Measurements from ENCODE around the gene MYBBP1A. TPM values are rescaled to one million over a fixed set of nuclear protein-coding genes. Genes with fewer than 3 reads are reported as not detected.

The MYBBP1A gene
- total and polyA plus RNA-seq, 2 of the 13 experiments (the other 11 are each of a cell fraction or from before 2014, with no cell fraction given): 18.6 to 54.8 TPM

DNA sequence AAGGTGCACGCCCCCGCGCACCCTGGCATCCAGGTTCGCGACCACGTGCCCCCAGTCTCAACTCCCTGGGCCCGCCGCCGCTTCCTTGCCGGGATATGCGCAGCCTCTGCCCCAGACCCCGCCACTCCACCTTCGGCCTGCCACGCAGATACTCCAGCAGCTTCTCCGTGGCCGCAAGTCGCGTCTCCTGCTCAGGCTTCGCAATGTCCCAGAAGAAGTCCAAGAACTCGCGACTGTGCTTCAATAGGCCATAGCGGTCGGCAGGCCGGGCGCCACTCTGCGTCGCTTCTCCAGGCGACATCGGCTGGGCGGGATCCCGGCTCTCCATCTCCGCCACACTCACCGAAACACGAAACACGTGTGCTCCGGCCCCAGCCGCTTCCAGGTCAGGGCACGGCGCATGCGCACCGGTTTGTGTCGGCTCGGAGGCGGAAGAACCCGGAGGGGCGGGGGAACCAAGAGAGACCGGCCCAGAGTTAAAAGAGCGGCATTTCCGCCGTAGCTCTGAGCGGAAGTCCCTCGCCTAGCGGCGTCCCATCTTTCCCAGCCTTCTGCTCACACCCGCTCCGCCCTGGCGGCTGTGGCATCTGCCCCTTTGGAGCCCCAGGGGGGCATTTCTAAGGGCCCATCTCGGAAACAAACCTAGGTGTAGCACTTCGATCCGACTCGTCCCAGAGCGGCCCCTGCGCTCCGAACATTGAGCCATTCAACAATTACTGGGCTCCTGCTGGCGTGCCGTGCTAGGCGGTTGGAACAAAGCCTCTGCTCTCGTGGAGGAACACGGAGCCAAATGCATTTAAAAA lies at the start of gene MYBBP1A (continued):
- TF ChIP-seq AHR (CRISPR knock-in tag; IDR thresholded peaks at IDR 0.05) (0 out of 2 replicates have a peak, but pooled peaks have one; percentile 18), KDM6A (CRISPR knock-in tag; IDR thresholded peaks at IDR 0.05; ENCODE audit: low read depth) (no peak), ZNF121 (CRISPR knock-in tag; IDR thresholded peaks at IDR 0.05) (no peak), ZBTB7A (CRISPR knock-in tag; IDR thresholded peaks at IDR 0.05) (no peak), RFXANK (CRISPR knock-in tag; IDR thresholded peaks at IDR 0.05) (no peak), ZNF549 (CRISPR knock-in tag; IDR thresholded peaks at IDR 0.05) (no peak), YY1 (IDR thresholded peaks at IDR 0.05; ENCODE audit: insufficient read depth, insufficient replicate concordance, low read depth, low read length) (peak; percentile 70)
- TF ChIP-seq, protein P1, sequence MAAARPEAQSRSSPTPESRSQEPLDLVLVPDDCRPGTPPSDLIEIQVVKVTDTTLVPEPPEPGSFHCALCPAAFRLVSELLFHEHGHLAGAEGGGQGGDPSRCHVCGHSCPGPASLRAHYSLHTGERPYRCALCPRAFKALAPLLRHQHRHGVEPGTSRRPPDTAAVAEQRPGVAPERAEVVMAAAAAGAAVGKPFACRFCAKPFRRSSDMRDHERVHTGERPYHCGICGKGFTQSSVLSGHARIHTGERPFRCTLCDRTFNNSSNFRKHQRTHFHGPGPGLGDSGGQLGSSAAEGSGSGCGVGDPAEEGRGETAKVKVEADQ (CRISPR knock-in tag; IDR thresholded peaks at IDR 0.05; ENCODE audit: borderline replicate concordance): no peak; the same call in 1 of the 2 replicates
- TF ChIP-seq, protein P2, sequence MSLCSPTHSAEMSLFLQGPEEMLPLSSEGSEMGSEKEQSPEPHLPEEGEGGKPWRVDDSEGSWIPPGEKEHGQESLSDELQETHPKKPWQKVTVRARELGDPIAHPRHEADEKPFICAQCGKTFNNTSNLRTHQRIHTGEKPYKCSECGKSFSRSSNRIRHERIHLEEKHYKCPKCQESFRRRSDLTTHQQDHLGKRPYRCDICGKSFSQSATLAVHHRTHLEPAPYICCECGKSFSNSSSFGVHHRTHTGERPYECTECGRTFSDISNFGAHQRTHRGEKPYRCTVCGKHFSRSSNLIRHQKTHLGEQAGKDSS (CRISPR knock-in tag; IDR thresholded peaks at IDR 0.05; ENCODE audit: borderline replicate concordance, low read depth): peak; percentile 82; the same call in 1 of the 2 replicates
- TF ChIP-seq, protein P3, sequence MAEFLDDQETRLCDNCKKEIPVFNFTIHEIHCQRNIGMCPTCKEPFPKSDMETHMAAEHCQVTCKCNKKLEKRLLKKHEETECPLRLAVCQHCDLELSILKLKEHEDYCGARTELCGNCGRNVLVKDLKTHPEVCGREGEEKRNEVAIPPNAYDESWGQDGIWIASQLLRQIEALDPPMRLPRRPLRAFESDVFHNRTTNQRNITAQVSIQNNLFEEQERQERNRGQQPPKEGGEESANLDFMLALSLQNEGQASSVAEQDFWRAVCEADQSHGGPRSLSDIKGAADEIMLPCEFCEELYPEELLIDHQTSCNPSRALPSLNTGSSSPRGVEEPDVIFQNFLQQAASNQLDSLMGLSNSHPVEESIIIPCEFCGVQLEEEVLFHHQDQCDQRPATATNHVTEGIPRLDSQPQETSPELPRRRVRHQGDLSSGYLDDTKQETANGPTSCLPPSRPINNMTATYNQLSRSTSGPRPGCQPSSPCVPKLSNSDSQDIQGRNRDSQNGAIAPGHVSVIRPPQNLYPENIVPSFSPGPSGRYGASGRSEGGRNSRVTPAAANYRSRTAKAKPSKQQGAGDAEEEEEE (CRISPR knock-in tag; IDR thresholded peaks at IDR 0.05; ENCODE audit: borderline replicate concordance): no peak
- TF ChIP-seq, protein P4, sequence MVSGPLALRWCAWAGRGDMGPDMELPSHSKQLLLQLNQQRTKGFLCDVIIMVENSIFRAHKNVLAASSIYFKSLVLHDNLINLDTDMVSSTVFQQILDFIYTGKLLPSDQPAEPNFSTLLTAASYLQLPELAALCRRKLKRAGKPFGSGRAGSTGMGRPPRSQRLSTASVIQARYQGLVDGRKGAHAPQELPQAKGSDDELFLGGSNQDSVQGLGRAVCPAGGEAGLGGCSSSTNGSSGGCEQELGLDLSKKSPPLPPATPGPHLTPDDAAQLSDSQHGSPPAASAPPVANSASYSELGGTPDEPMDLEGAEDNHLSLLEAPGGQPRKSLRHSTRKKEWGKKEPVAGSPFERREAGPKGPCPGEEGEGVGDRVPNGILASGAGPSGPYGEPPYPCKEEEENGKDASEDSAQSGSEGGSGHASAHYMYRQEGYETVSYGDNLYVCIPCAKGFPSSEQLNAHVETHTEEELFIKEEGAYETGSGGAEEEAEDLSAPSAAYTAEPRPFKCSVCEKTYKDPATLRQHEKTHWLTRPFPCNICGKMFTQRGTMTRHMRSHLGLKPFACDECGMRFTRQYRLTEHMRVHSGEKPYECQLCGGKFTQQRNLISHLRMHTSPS (CRISPR knock-in tag; IDR thresholded peaks at IDR 0.05; ENCODE audit: low read depth): 0 out of 2 replicates have a peak, but pooled peaks have one; percentile 19
- TF ChIP-seq, protein P5, sequence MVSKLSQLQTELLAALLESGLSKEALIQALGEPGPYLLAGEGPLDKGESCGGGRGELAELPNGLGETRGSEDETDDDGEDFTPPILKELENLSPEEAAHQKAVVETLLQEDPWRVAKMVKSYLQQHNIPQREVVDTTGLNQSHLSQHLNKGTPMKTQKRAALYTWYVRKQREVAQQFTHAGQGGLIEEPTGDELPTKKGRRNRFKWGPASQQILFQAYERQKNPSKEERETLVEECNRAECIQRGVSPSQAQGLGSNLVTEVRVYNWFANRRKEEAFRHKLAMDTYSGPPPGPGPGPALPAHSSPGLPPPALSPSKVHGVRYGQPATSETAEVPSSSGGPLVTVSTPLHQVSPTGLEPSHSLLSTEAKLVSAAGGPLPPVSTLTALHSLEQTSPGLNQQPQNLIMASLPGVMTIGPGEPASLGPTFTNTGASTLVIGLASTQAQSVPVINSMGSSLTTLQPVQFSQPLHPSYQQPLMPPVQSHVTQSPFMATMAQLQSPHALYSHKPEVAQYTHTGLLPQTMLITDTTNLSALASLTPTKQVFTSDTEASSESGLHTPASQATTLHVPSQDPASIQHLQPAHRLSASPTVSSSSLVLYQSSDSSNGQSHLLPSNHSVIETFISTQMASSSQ (IDR thresholded peaks at IDR 0.05; ENCODE audit: low read depth): no peak
- TF ChIP-seq, protein P5 (CRISPR knock-in tag; IDR thresholded peaks at IDR 0.05; ENCODE audit: borderline replicate concordance): peak; percentile 58; the same call in 1 of the 2 replicates
- TF ChIP-seq, protein P6, sequence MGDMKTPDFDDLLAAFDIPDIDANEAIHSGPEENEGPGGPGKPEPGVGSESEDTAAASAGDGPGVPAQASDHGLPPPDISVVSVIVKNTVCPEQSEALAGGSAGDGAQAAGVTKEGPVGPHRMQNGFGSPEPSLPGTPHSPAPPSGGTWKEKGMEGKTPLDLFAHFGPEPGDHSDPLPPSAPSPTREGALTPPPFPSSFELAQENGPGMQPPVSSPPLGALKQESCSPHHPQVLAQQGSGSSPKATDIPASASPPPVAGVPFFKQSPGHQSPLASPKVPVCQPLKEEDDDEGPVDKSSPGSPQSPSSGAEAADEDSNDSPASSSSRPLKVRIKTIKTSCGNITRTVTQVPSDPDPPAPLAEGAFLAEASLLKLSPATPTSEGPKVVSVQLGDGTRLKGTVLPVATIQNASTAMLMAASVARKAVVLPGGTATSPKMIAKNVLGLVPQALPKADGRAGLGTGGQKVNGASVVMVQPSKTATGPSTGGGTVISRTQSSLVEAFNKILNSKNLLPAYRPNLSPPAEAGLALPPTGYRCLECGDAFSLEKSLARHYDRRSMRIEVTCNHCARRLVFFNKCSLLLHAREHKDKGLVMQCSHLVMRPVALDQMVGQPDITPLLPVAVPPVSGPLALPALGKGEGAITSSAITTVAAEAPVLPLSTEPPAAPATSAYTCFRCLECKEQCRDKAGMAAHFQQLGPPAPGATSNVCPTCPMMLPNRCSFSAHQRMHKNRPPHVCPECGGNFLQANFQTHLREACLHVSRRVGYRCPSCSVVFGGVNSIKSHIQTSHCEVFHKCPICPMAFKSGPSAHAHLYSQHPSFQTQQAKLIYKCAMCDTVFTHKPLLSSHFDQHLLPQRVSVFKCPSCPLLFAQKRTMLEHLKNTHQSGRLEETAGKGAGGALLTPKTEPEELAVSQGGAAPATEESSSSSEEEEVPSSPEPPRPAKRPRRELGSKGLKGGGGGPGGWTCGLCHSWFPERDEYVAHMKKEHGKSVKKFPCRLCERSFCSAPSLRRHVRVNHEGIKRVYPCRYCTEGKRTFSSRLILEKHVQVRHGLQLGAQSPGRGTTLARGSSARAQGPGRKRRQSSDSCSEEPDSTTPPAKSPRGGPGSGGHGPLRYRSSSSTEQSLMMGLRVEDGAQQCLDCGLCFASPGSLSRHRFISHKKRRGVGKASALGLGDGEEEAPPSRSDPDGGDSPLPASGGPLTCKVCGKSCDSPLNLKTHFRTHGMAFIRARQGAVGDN (CRISPR knock-in tag; IDR thresholded peaks at IDR 0.05): peak; percentile 99
